Muscle layer of duodenum (tissue), 2 donors: ENCODE results near the gene DPF3.
"Not testable (repeated sequence)": the region's sequence is repeated elsewhere in the genome, so short reads cannot be mapped to it uniquely, and the experiment has no call there.

ENCODE experiments used
- H3K27ac ChIP-seq: one replicate; pipeline ENCODE4 v1.7.0; 2013; ENCODE audit warnings: mild to moderate bottlenecking, low read length
- H3K27me3 ChIP-seq: one replicate; pipeline ENCODE4 v1.7.0; 2013; ENCODE audit warnings: low read depth, mild to moderate bottlenecking, control low read depth, low read length
- H3K36me3 ChIP-seq, 2 donors: one replicate each; pipeline ENCODE4 v1.7.0; 2013; ENCODE audit warnings: low read length in 2 of 2, control low read depth in 1 of 2, mild to moderate bottlenecking in 1 of 2; ENCODE audit not compliant: insufficient read depth in 2 of 2, control insufficient read depth in 1 of 2
- H3K4me1 ChIP-seq, 2 donors: one replicate each; pipeline ENCODE4 v1.7.0; 2013; ENCODE audit warnings: low read length in 2 of 2, mild to moderate bottlenecking in 2 of 2, control low read depth in 1 of 2, moderate library complexity in 1 of 2; ENCODE audit not compliant: insufficient read depth in 2 of 2, control insufficient read depth in 1 of 2
- H3K4me3 ChIP-seq, 2 donors: one replicate each; pipeline ENCODE4 v1.7.0; 2013; ENCODE audit warnings: low read length in 2 of 2, low read depth in 1 of 2, mild to moderate bottlenecking in 1 of 2
- H3K9me3 ChIP-seq, 2 donors: one replicate each; pipeline ENCODE4 v1.7.0; 2013; ENCODE audit warnings: low read length in 2 of 2, control low read depth in 1 of 2, mild to moderate bottlenecking in 1 of 2; ENCODE audit not compliant: control insufficient read depth in 1 of 2
- donor health status: healthy.

DPF3 gene

GRCh38 chr14:72878746-72879145 lies 15.2 kb downstream of the DPF3 start:
- Histone ChIP-seq H3K36me3 (no peaks in the 10 kb centered on the region), H3K27me3 (no peaks in the 10 kb centered on the region), H3K4me3 (no peak overlapping the region), H3K9me3 (no peaks in the 10 kb centered on the region), H3K4me1 (peaks cover 0 to 2% of the 10 kb centered on the region in 2 donors), H3K27ac (no peak overlapping the region)

DNA sequence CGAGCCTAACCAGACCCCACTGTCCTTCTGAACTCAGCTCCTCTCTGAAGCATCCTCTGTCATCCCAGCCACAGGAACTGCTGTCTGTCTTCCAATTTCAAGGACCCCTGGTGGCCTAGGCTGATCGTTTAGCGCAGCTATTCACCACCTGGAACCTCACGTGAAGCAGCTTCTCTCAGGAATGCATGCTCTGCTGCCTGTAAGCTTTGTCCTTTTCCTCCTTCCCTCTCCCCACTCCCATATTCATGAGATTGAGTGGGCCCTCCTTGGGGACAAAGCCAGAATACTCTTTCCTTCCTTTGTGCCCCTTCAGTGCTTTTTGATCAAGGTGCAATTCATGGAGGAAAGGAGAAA lies 17.2 kb downstream of the DPF3 start:
- H3K9me3 ChIP-seq, result no peaks in the 10 kb centered on the region
- no peak overlapping the region for H3K4me3 ChIP-seq
- no peak overlapping the region for H3K27ac ChIP-seq
- no peaks in the 10 kb centered on the region for H3K27me3 ChIP-seq
- H3K4me1 ChIP-seq, result peaks cover 0 to 2% of the 10 kb centered on the region in 2 donors
- no peaks in the 10 kb centered on the region for H3K36me3 ChIP-seq

- peaks cover 0 to 2% of the 10 kb centered on the region in 2 donors for H3K4me1 ChIP-seq
- H3K4me3 ChIP-seq, result no peak overlapping the region
- no peaks in the 10 kb centered on the region for H3K9me3 ChIP-seq
- H3K27me3 ChIP-seq, result no peaks in the 10 kb centered on the region
- no peaks in the 10 kb centered on the region for H3K36me3 ChIP-seq
- H3K27ac ChIP-seq, result no peak overlapping the region
These were observed 17.7 kb downstream of the DPF3 start for GRCh38 chr14:72876005-72876709.

- H3K27ac ChIP-seq, H3K4me3 ChIP-seq, H3K27me3 ChIP-seq, H3K4me1 ChIP-seq, H3K9me3 ChIP-seq, H3K36me3 ChIP-seq: not testable (repeated sequence)
These were observed 23.0 kb downstream of the DPF3 start for GRCh38 chr14:72870878-72871277.

GRCh38 chr14:72869407-72870329 lies 24.2 kb downstream of the DPF3 start:
- Histone ChIP-seq H3K9me3 (no peaks in the 10 kb centered on the region), H3K27me3 (no peaks in the 10 kb centered on the region), H3K4me1 (no peaks in the 10 kb centered on the region), H3K4me3 (no peak overlapping the region), H3K36me3 (no peaks in the 10 kb centered on the region), H3K27ac (no peak overlapping the region)

DNA sequence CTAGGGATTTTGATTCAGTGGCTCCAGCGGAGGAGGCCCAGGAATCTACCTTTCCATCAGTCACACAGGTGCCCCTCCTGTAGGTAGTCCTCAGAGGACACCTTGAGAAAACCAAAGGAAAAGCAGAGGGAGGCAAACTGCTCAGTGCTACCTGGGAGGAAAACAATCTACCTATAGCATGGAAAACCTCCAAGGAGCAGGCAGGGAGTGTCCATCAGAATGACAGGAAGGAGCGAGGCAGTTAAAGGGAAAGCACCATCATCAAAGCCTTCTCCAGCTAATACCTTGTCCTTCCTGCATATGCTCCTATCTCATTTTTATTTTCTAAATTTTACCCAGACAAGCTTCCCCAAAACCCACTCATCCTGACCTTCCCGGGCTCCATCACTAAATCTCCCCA lies 25.4 kb downstream of the DPF3 start:
- H3K27me3 ChIP-seq, result no peaks in the 10 kb centered on the region
- H3K4me1 ChIP-seq, result no peaks in the 10 kb centered on the region
- no peaks in the 10 kb centered on the region for H3K36me3 ChIP-seq
- no peak overlapping the region for H3K4me3 ChIP-seq
- H3K9me3 ChIP-seq, result no peaks in the 10 kb centered on the region
- no peak overlapping the region for H3K27ac ChIP-seq

GRCh38 chr14:72864712-72865365 lies 29.1 kb downstream of the DPF3 start:
- H3K4me3 ChIP-seq, result no peak overlapping the region
- no peaks in the 10 kb centered on the region for H3K36me3 ChIP-seq
- H3K4me1 ChIP-seq, result no peaks in the 10 kb centered on the region
- H3K9me3 ChIP-seq, result no peaks in the 10 kb centered on the region
- H3K27me3 ChIP-seq, result no peaks in the 10 kb centered on the region
- no peak overlapping the region for H3K27ac ChIP-seq

DNA sequence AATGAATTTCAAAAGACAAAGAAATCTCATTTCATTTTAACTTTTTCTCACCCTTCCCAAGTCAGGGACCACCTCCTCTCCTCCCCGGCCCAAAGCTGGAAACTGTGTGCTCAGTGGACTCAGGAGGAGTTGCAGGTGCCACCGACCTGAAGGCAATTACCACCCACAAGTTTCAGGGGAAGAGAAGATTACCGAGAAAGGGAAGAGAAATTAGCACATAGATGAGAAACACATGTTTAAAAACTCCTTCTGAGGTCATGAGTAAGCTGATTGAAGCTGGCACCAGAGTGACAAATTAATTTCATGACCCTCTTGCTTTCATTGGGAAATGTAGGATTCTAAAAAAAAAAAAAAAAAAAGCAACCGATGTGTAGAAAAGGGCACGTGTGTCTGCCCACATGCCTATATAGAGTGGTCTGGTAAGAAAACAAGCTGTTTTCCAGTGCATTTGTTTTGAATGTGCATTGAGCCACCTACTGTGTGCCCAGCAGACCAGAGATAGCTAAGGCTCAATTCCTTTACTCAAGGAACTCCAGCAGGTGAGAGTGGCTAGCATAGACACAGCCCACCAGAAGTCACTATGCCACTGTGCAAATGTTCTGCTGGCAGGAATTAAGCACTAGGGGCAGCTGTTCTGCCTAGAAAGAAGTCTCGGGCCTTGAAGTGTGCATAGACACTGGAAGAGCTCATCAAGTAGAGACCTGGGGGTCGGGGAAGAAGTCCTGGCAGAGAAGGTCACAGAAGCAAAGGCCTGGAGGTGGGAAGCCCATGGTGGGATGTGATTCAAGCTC lies 30.5 kb downstream of the DPF3 start:
- Histone ChIP-seq H3K27me3 (no peaks in the 10 kb centered on the region), H3K27ac (no peak overlapping the region), H3K4me1 (no peaks in the 10 kb centered on the region), H3K9me3 (no peaks in the 10 kb centered on the region), H3K4me3 (no peak overlapping the region), H3K36me3 (no peaks in the 10 kb centered on the region)

DNA sequence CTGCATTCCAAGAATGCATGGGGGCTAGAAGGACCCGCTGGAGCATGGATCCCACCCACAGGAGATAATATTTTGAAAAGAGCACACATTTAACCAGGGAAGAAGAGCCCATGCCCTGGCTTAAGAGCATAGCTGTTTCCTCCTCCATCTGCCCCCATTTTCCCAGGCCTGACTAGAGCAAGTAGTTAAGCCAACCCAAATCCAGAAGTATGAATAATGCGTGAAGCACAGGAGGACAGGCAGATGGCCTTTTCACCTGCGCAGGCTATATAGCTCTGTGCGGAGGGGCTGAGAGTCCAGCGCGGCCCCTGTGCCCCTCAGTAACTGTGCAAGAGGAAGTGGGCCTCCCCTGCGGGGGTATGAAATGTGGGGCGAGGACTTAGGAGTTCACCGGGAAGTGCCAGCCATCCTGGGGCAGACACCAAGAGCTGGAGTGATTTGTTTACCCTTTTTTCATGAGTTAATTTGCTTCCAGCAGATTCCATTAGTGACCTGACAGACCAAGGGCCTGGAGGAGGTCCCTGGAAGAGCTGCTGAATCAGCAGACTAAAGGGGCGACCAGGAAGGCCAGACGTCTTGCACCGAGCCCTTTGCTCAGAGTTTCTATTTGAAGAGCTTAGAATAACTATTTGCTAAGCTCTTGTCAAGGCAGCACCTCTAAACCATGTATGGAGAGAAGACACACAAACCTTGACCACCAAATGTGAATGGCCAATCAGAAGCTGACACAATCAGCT lies 37.2 kb downstream of the DPF3 start:
- Histone ChIP-seq H3K4me1 (no peaks in the 10 kb centered on the region), H3K27me3 (no peaks in the 10 kb centered on the region), H3K36me3 (no peaks in the 10 kb centered on the region), H3K9me3 (no peaks in the 10 kb centered on the region), H3K4me3 (no peak overlapping the region), H3K27ac (no peak overlapping the region)

- Histone ChIP-seq H3K27me3 (no peaks in the 10 kb centered on the region), H3K36me3 (no peaks in the 10 kb centered on the region), H3K9me3 (no peaks in the 10 kb centered on the region), H3K4me1 (no peaks in the 10 kb centered on the region), H3K4me3 (no peak overlapping the region), H3K27ac (no peak overlapping the region)
These were observed 38.0 kb downstream of the DPF3 start for GRCh38 chr14:72855913-72856312.
